ENCODE data around the gene NT5C2. TPM values are rescaled to one million over a fixed set of nuclear protein-coding genes. Genes with fewer than 3 reads are reported as not detected.

NT5C2 gene
- total and polyA plus RNA-seq, 2 donors (not counting 3 experiments of a cell fraction or from before 2014, with no cell fraction given) = 47.2 to 69.9 TPM

GRCh38 chr10:103060575-103060974 lies 132.5 kb downstream of the NT5C2 start:
- Histone ChIP-seq H3K27me3 (ENCODE audit: control insufficient read depth in 2 of 2, insufficient read depth in 2 of 2, low read length in 2 of 2) (no peaks in the 10 kb centered on the region), H3K4me1 (ENCODE audit: control insufficient read depth, extremely low read depth, insufficient read depth, low read length) (no peaks in the 10 kb centered on the region), H3K4me3 (replicated peaks in 1 of 3; ENCODE audit: insufficient read depth in 1 of 3, low read depth in 1 of 3, low read length in 3 of 3) (no peak overlapping the region), H4K20me1 (replicated peaks; ENCODE audit: control insufficient read depth, extremely low read depth, insufficient read depth, low read length) (no peaks in the 10 kb centered on the region), H3K4me2 (ENCODE audit: insufficient read depth, low read length) (no peak overlapping the region), H3K79me2 (ENCODE audit: control insufficient read depth, insufficient read depth, low read length) (no peaks in the 10 kb centered on the region), H3K9me1 (replicated peaks; ENCODE audit: control insufficient read depth, extremely low read depth, insufficient read depth, low read length) (no peaks in the 10 kb centered on the region), H3K9ac (replicated peaks; ENCODE audit: extremely low read depth, insufficient read depth, low read length) (no peak overlapping the region), H3K9me3 (replicated peaks; ENCODE audit: control insufficient read depth, insufficient read depth, low read length) (no peaks in the 10 kb centered on the region), H2AFZ (ENCODE audit: low read depth, low read length) (no peak overlapping the region), H3K27ac (ENCODE audit: insufficient read depth, low read depth, low read length) (no peak overlapping the region), H3K36me3 (ENCODE audit: control insufficient read depth in 2 of 2, extremely low read depth in 1 of 2, insufficient read depth in 2 of 2, low read length in 2 of 2) (no peaks in the 10 kb centered on the region)
- dilution Hi-C loops (cut with MboI; ENCODE audit: extremely low pct_ligation_motif_present, low sequenced_read_pairs) = no loop called here
- intact Hi-C loops (cut with micrococcal nuclease) = no loop called here
- no peak for DNase-seq (ENCODE audit: low read depth, low spot score)
- ChIA-PET POLR2A (no interaction called here), CTCF (no interaction called here)
- BruUV-seq (replicated peaks) = no TSS peak
- TF ChIP-seq POLR2AphosphoS5 (IDR thresholded peaks at IDR 0.05; ENCODE audit: insufficient read depth, low read depth, low read length) (no peak), FOS (IDR thresholded peaks at IDR 0.05; ENCODE audit: borderline replicate concordance, insufficient read depth, low read length) (no peak), MAX (IDR thresholded peaks at IDR 0.05; ENCODE audit: insufficient read depth, insufficient read length) (no peak), EZH2 (IDR thresholded peaks at IDR 0.05; ENCODE audit: borderline replicate concordance, low read depth, low read length, severe bottlenecking) (no peak), MYC (IDR thresholded peaks at IDR 0.05; ENCODE audit: low read depth, low read length) (no peak), POLR2A (IDR thresholded peaks at IDR 0.05; ENCODE audit: low read depth, low read length) (no peak), JUN (IDR thresholded peaks at IDR 0.05; ENCODE audit: borderline replicate concordance, insufficient read depth, insufficient read length, low read depth) (no peak), GATA2 (IDR thresholded peaks at IDR 0.05; ENCODE audit: insufficient read depth, insufficient read length, low read depth, low read length) (no peak)
- TF ChIP-seq, protein P1, sequence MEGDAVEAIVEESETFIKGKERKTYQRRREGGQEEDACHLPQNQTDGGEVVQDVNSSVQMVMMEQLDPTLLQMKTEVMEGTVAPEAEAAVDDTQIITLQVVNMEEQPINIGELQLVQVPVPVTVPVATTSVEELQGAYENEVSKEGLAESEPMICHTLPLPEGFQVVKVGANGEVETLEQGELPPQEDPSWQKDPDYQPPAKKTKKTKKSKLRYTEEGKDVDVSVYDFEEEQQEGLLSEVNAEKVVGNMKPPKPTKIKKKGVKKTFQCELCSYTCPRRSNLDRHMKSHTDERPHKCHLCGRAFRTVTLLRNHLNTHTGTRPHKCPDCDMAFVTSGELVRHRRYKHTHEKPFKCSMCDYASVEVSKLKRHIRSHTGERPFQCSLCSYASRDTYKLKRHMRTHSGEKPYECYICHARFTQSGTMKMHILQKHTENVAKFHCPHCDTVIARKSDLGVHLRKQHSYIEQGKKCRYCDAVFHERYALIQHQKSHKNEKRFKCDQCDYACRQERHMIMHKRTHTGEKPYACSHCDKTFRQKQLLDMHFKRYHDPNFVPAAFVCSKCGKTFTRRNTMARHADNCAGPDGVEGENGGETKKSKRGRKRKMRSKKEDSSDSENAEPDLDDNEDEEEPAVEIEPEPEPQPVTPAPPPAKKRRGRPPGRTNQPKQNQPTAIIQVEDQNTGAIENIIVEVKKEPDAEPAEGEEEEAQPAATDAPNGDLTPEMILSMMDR (IDR thresholded peaks at IDR 0.05; ENCODE audit: extremely low read depth in 1 of 2, insufficient read depth in 1 of 2, low read depth in 1 of 2, low read length in 2 of 2) = no peak
- FAIRE-seq = no peak

Data from endothelial cell of umbilical vein (primary cell).